Smooth muscle cell (in vitro differentiated cells): ENCODE data around the gene PDGFB. TPM values are rescaled to one million over a fixed set of nuclear protein-coding genes. Genes with fewer than 3 reads are reported as not detected.

Experiments
- DNase-seq: peaks from one replicate; lab custom pipeline; 2025; ENCODE audit not compliant: unreplicated experiment; lab: John Stamatoyannopoulos, UW
- H2AFZ ChIP-seq: fragments of 200-600 bp; sonication (generic); 2 replicates; pipeline ENCODE4 v1.6.0; 2016; ENCODE audit warnings: antibody characterized with exemption, low read depth, mild to moderate bottlenecking
- H3F3A ChIP-seq: fragments of 200-600 bp; sonication (generic); 2 replicates; pipeline ENCODE4 v1.6.0; 2017; ENCODE audit warnings: antibody characterized with exemption, low read depth
- H3K27ac ChIP-seq: fragments of 200-600 bp; sonication (generic); 2 replicates; pipeline ENCODE4 v1.5.1; 2016; ENCODE audit warnings: low read depth, mild to moderate bottlenecking
- H3K27me3 ChIP-seq: fragments of 200-600 bp; sonication (generic); 2 replicates; pipeline ENCODE4 v1.6.1; 2016; ENCODE audit warnings: low read depth, mild to moderate bottlenecking
- H3K36me3 ChIP-seq: fragments of 200-600 bp; sonication (generic); 2 replicates; pipeline ENCODE4 v1.5.1; 2016; ENCODE audit warnings: low read depth
- H3K4me1 ChIP-seq: fragments of 200-600 bp; sonication (generic); 2 replicates; pipeline ENCODE4 v1.5.1; 2016; ENCODE audit warnings: low read depth
- H3K4me2 ChIP-seq: fragments of 200-600 bp; sonication (generic); 2 replicates; pipeline ENCODE4 v1.6.0; 2016; ENCODE audit warnings: mild to moderate bottlenecking
- H3K4me3 ChIP-seq: fragments of 200-600 bp; sonication (generic); 2 replicates; pipeline ENCODE4 v1.5.1; 2016; ENCODE audit warnings: mild to moderate bottlenecking
- H3K79me2 ChIP-seq: fragments of 200-600 bp; sonication (generic); 2 replicates; pipeline ENCODE4 v1.6.0; 2016; ENCODE audit warnings: low read depth, mild to moderate bottlenecking
- H3K9ac ChIP-seq: fragments of 200-600 bp; sonication (generic); 2 replicates; pipeline ENCODE4 v1.6.0; 2016; ENCODE audit warnings: low read depth
- H3K9me3 ChIP-seq: fragments of 200-600 bp; sonication (generic); replicated peaks from 2 replicates; pipeline ENCODE4 v1.5.1; 2016; ENCODE audit warnings: low read depth
- H4K20me1 ChIP-seq: fragments of 200-600 bp; sonication (generic); 2 replicates; pipeline ENCODE4 v1.6.0; 2016; ENCODE audit warnings: low read depth
- WGBS: methylation state at CpG from one replicate; pipeline ENCODE4 v1.1.7; 2016; ENCODE audit warnings: low lambda C conversion rate; 5-methylcytosine and 5-hydroxymethylcytosine counted together
- polyA plus RNA-seq: library from polyadenylated mRNA; unstranded; fragments of >200 nt; fragmentation: Nextera tagmentation; extraction: Ambion mirVana; gene quantifications from 2 replicates; pipeline ENCODE4 v1.2.1, GENCODE V29; 2016
- total RNA-seq: library from RNA; depleted of rRNA; stranded (reverse); fragments of >200 nt; gene quantifications from 2 replicates; pipeline ENCODE4 v1.2.3, GENCODE V29; 2014
- TF ChIP-seq, protein P1 (sequence below): fragments of 200-600 bp; sonication (generic); IDR thresholded peaks from 2 replicates; pipeline ENCODE4 v1.5.1; 2017; ENCODE audit warnings: borderline replicate concordance, mild to moderate bottlenecking, antibody characterized with exemption; ENCODE audit not compliant: insufficient read depth, poor library complexity, severe bottlenecking

PDGFB gene
- total and polyA plus RNA-seq, 2 experiments from 2014 or later, result 0.31 to 2.1 TPM

DNA sequence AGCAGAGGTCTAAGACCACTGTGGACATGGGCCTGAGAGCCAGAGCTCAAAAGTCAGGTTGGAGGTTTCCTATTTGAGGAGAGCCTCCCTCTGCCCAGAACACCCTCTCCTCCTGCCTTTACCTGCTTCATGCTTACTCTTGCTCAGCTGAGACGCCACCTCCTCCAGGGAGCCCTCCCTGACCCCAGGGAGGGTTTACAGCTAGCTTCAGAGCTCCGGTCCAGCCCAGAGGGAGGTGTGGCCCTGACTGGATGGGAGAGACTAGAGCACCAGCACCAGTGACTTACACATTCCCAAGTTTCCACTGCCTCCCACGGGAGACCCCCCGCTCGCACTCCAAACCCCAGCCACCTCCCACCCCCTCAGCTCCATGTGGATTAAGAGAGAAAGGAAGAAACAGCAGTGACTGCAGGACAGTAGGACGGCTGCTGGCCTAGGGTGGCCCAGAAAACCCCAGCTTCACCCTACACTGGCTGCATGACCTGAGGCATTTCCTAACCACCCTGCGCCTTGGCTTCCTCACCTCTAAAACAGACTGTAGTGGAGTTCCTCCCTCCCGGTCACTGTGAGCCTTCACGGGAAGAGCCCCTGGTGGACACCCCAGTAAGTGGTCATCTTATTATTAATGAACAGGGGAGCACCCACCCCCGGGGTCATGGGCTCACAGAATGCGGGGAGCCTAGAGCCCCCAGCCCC is 24.5 kb upstream of the PDGFB start:
- no peak for DNase-seq
- Histone ChIP-seq H2AFZ (no peak overlapping the region), H3K27ac (no peak overlapping the region), H3K9ac (no peak overlapping the region), H3K27me3 (no peaks in the 10 kb centered on the region), H3K9me3 (no peaks in the 10 kb centered on the region), H3F3A (no peaks in the 10 kb centered on the region), H3K4me3 (no peak overlapping the region), H3K36me3 (no peaks in the 10 kb centered on the region), H3K79me2 (no peaks in the 10 kb centered on the region), H3K4me2 (no peak overlapping the region), H4K20me1 (no peaks in the 10 kb centered on the region), H3K4me1 (no peaks in the 10 kb centered on the region)
- WGBS, result 78% methylated on average over 11 of the region's 11 CpGs
- TF ChIP-seq, protein P1, sequence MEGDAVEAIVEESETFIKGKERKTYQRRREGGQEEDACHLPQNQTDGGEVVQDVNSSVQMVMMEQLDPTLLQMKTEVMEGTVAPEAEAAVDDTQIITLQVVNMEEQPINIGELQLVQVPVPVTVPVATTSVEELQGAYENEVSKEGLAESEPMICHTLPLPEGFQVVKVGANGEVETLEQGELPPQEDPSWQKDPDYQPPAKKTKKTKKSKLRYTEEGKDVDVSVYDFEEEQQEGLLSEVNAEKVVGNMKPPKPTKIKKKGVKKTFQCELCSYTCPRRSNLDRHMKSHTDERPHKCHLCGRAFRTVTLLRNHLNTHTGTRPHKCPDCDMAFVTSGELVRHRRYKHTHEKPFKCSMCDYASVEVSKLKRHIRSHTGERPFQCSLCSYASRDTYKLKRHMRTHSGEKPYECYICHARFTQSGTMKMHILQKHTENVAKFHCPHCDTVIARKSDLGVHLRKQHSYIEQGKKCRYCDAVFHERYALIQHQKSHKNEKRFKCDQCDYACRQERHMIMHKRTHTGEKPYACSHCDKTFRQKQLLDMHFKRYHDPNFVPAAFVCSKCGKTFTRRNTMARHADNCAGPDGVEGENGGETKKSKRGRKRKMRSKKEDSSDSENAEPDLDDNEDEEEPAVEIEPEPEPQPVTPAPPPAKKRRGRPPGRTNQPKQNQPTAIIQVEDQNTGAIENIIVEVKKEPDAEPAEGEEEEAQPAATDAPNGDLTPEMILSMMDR, result no peak

DNA sequence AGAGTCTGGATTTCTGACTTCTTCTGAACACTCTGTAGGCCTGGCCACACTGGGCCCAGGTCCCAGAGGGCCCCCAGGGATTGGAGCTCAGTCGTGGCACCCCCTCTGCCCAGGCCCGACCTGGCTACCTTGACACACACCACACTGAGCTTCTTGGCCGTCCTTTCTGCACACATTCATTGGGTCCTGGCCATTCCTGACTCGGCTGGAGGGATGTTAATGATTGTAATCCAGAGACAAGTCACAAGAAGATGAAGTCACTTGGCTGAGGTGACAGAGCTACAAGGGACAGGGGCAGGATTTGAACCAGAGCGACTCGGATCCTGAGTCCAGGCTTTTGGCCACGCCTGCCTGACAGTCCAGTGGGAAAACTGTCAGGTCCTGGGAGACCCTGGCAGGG is 23.9 kb upstream of the PDGFB start:
- H3K27ac ChIP-seq, result no peak overlapping the region
- DNase-seq, result no peak
- no peaks in the 10 kb centered on the region for H3K4me1 ChIP-seq
- H2AFZ ChIP-seq, result no peak overlapping the region
- H3F3A ChIP-seq, result no peaks in the 10 kb centered on the region
- no peaks in the 10 kb centered on the region for H4K20me1 ChIP-seq
- no peaks in the 10 kb centered on the region for H3K36me3 ChIP-seq
- TF ChIP-seq, protein P1, result no peak
- no peak overlapping the region for H3K9ac ChIP-seq
- no peaks in the 10 kb centered on the region for H3K79me2 ChIP-seq
- no peaks in the 10 kb centered on the region for H3K9me3 ChIP-seq
- WGBS, result 86% methylated on average over 7 of the region's 7 CpGs
- no peaks in the 10 kb centered on the region for H3K27me3 ChIP-seq
- no peak overlapping the region for H3K4me3 ChIP-seq
- H3K4me2 ChIP-seq, result no peak overlapping the region

DNA sequence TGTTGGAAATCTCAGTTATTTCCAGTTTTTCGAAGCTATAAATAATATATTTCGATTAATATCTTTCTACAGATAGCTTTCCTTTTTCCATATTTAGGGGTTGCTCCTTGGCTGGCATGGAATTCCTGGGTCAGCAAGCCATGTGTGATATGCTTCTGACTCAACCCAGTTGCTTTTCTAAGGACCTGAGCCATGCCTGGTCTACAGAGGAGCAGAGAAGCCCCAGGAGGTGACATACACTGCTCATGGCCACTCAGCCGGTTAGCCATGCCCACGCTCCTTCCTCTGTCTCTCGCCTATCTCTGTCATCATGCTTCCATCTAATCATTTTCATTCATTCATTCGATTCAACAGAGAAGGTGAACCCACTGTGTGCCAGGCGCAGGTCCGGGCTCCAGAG is 23.2 kb upstream of the PDGFB start:
- no peaks in the 10 kb centered on the region for H3K79me2 ChIP-seq
- TF ChIP-seq, protein P1, result no peak
- no peak overlapping the region for H3K4me3 ChIP-seq
- no peaks in the 10 kb centered on the region for H3K36me3 ChIP-seq
- 89% methylated on average over 8 of the region's 8 CpGs for WGBS
- H3K4me1 ChIP-seq, result no peaks in the 10 kb centered on the region
- no peaks in the 10 kb centered on the region for H4K20me1 ChIP-seq
- H2AFZ ChIP-seq, result no peak overlapping the region
- H3K9me3 ChIP-seq, result no peaks in the 10 kb centered on the region
- no peaks in the 10 kb centered on the region for H3F3A ChIP-seq
- no peak overlapping the region for H3K27ac ChIP-seq
- H3K27me3 ChIP-seq, result no peaks in the 10 kb centered on the region
- no peak overlapping the region for H3K4me2 ChIP-seq
- H3K9ac ChIP-seq, result no peak overlapping the region
- DNase-seq, result no peak
